B cell (primary cell): ENCODE results near the gene GNAT2.

Experiments
- EZH2 ChIP-seq: IDR thresholded peaks from 2 replicates; pipeline ENCODE4 v1.6.1; 2012; ENCODE audit warnings: borderline replicate concordance, low read depth, mild to moderate bottlenecking, moderate library complexity, low read length; ENCODE audit not compliant: insufficient read depth, poor library complexity, severe bottlenecking
- TF ChIP-seq, protein P1 (sequence below): fragments of 200-600 bp; IDR thresholded peaks from one replicate; pipeline ENCODE4 v1.8.0; 2022; ENCODE audit warnings: antibody characterized with exemption, mild to moderate bottlenecking

GRCh38 chr1:109592916-109593315, 26.5 kb downstream of the GNAT2 start:
- TF ChIP-seq, protein P1, sequence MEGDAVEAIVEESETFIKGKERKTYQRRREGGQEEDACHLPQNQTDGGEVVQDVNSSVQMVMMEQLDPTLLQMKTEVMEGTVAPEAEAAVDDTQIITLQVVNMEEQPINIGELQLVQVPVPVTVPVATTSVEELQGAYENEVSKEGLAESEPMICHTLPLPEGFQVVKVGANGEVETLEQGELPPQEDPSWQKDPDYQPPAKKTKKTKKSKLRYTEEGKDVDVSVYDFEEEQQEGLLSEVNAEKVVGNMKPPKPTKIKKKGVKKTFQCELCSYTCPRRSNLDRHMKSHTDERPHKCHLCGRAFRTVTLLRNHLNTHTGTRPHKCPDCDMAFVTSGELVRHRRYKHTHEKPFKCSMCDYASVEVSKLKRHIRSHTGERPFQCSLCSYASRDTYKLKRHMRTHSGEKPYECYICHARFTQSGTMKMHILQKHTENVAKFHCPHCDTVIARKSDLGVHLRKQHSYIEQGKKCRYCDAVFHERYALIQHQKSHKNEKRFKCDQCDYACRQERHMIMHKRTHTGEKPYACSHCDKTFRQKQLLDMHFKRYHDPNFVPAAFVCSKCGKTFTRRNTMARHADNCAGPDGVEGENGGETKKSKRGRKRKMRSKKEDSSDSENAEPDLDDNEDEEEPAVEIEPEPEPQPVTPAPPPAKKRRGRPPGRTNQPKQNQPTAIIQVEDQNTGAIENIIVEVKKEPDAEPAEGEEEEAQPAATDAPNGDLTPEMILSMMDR: no peak
- TF ChIP-seq EZH2: no peak
